GM21367 (cell line): ENCODE results near the gene SGF29.
"Not testable (repeated sequence)": the region's sequence is repeated elsewhere in the genome, so short reads cannot be mapped to it uniquely, and the experiment has no call there.

ENCODE experiments used
- ATAC-seq: cut with Tn5 transposase; IDR thresholded peaks from one replicate; pipeline ENCODE4 v1.9.1; 2021; ENCODE audit not compliant: unreplicated experiment

SGF29 gene

GRCh38 chr16:28609631-28610594 lies 56.2 kb downstream of the SGF29 start, which contains the start of gene SULT1A1:
SULT1A1 (minus strand) TSS chr16:28610044; CDS start chr16:28608855, 1,189 bp downstream.
- no peak for ATAC-seq

GRCh38 chr16:28610595-28611191 lies 57.0 kb downstream of the SGF29 start:
- ATAC-seq: no peak

- ATAC-seq: not testable (repeated sequence)
Observed at GRCh38 chr16:28612359-28613280, 58.9 kb downstream of the SGF29 start.

GRCh38 chr16:28613912-28614311 lies 60.2 kb downstream of the SGF29 start:
- not testable (repeated sequence) for ATAC-seq

GRCh38 chr16:28614561-28614960 lies 60.8 kb downstream of the SGF29 start:
- not testable (repeated sequence) for ATAC-seq

- not testable (repeated sequence) for ATAC-seq
Observed at GRCh38 chr16:28615486-28616223, 61.9 kb downstream of the SGF29 start.

- ATAC-seq: not testable (repeated sequence)
Observed at GRCh38 chr16:28616224-28616577, 62.5 kb downstream of the SGF29 start.

- ATAC-seq: no peak
Observed at GRCh38 chr16:28616636-28617035, 62.9 kb downstream of the SGF29 start.

- no peak for ATAC-seq
Observed at GRCh38 chr16:28617874-28618273, 64.2 kb downstream of the SGF29 start.

GRCh38 chr16:28620316-28620715 lies 66.6 kb downstream of the SGF29 start:
- ATAC-seq: not testable (repeated sequence)

GRCh38 chr16:28621481-28622155 lies 67.9 kb downstream of the SGF29 start:
- ATAC-seq: no peak

GRCh38 chr16:28622532-28623171 lies 68.9 kb downstream of the SGF29 start:
- not testable (repeated sequence) for ATAC-seq

- ATAC-seq: no peak
Observed at GRCh38 chr16:28623172-28623711, 69.5 kb downstream of the SGF29 start.

GRCh38 chr16:28630905-28631304 lies 77.2 kb downstream of the SGF29 start:
- ATAC-seq: not testable (repeated sequence)

GRCh38 chr16:28636093-28636823 lies 82.5 kb downstream of the SGF29 start:
- not testable (repeated sequence) for ATAC-seq

- ATAC-seq: not testable (repeated sequence)
Observed at GRCh38 chr16:28637765-28638164, 84.0 kb downstream of the SGF29 start, which contains the start of gene NPIPB8. NPIPB8 (plus strand) TSS chr16:28638065; CDS start chr16:28638361, 296 bp downstream.

- ATAC-seq: not testable (repeated sequence)
Observed at GRCh38 chr16:28638359-28638758, 84.6 kb downstream of the SGF29 start.

GRCh38 chr16:28639959-28640358 lies 86.2 kb downstream of the SGF29 start:
- ATAC-seq: not testable (repeated sequence)
